Vagina (tissue), 2 donors: ENCODE results near the gene KRT1. TPM values are rescaled to one million over a fixed set of nuclear protein-coding genes. Genes with fewer than 3 reads are reported as not detected.

Experiments used
- DNase-seq, 2 donors: peaks; one replicate each; pipeline ENCODE4 v3.0.0-alpha.2; 2017; ENCODE audit errors: extremely low spot score in 2 of 2
- H3K27ac ChIP-seq: fragments of 200-600 bp; sonication (generic); one replicate; pipeline ENCODE4 v1.5.1; 2019
- H3K27me3 ChIP-seq: fragments of 200-600 bp; sonication (generic); one replicate; pipeline ENCODE4 v1.5.1; 2019
- H3K36me3 ChIP-seq, 2 donors: fragments of 200-600 bp; sonication (generic); one replicate each; pipeline ENCODE4 v1.5.1; 2017 to 2019
- H3K4me1 ChIP-seq: fragments of 200-600 bp; sonication (generic); one replicate; pipeline ENCODE4 v1.5.1; 2019
- H3K4me3 ChIP-seq, 2 donors: fragments of 200-600 bp; sonication (generic); 1 replicate in 1 of 2; 2 replicates in 1 of 2; pipeline ENCODE4 v1.5.1; 2016 to 2019
- H3K9me3 ChIP-seq: fragments of 200-600 bp; sonication (generic); one replicate; pipeline ENCODE4 v1.5.1; 2019
- CTCF ChIP-seq, 3 experiments: fragments of 450-650 bp in 2 of 3; fragments of 200-600 bp in 1 of 3; sonication (generic) in 1 of 3; IDR thresholded peaks; one replicate each; pipeline ENCODE4 v1.5.1; 2017 to 2019; ENCODE audit warnings: antibody characterized with exemption in 3 of 3, mild to moderate bottlenecking in 2 of 3, moderate library complexity in 2 of 3
- POLR2A ChIP-seq, 2 donors: fragments of 450-650 bp; IDR thresholded peaks; one replicate each; pipeline ENCODE4 v1.6.1; 2017; ENCODE audit warnings: antibody characterized with exemption in 2 of 2, mild to moderate bottlenecking in 2 of 2, moderate library complexity in 2 of 2
- POLR2AphosphoS5 ChIP-seq, 2 donors: sonication (generic); formaldehyde crosslinking; IDR thresholded peaks; one replicate each; pipeline ENCODE4 v1.9.0; 2017; ENCODE audit warnings: antibody characterized with exemption in 2 of 2, mild to moderate bottlenecking in 2 of 2, low read depth in 1 of 2; ENCODE audit not compliant: insufficient read depth in 1 of 2
- intact Hi-C: fragments of 100-400 bp; cut with DNase I; formaldehyde crosslinking; loops from one replicate; pipeline ENCODE4 v1.15.1; 2023
- total RNA-seq: library from RNA; depleted of rRNA; stranded (reverse); fragments of >200 nt; gene quantifications from one replicate; pipeline ENCODE4 v1.2.3, GENCODE V29; 2016

Gene KRT1
- total RNA-seq, 1 donor from 2014 or later: 886 TPM

GRCh38 chr12:52655251-52655650 lies 25.0 kb downstream of the KRT1 start:
- Histone ChIP-seq H3K4me1 (peaks cover 4% of the 10 kb centered on the region), H3K36me3 (no peaks in the 10 kb centered on the region), H3K4me3 (no peak overlapping the region), H3K27me3 (no peaks in the 10 kb centered on the region), H3K27ac (no peak overlapping the region), H3K9me3 (no peaks in the 10 kb centered on the region)
- peak in 1 of 2 donors; percentile 12 for DNase-seq
- TF ChIP-seq POLR2AphosphoS5 (IDR thresholded peaks at IDR 0.05; ENCODE audit: insufficient read depth in 1 of 2, low read depth in 1 of 2) (no peak), CTCF (IDR thresholded peaks at IDR 0.05) (no peak), POLR2A (IDR thresholded peaks at IDR 0.05) (no peak)
- intact Hi-C loops: no loop called here

GRCh38 chr12:52651726-52652261 lies 28.4 kb downstream of the KRT1 start, which contains the start of gene KRT2:
KRT2 (minus strand) TSS chr12:52652211; CDS start chr12:52652142, 69 bp downstream.
- TF ChIP-seq POLR2A (IDR thresholded peaks at IDR 0.05) (no peak), POLR2AphosphoS5 (IDR thresholded peaks at IDR 0.05; ENCODE audit: insufficient read depth in 1 of 2, low read depth in 1 of 2) (no peak), CTCF (IDR thresholded peaks at IDR 0.05) (no peak)
- H3K36me3 ChIP-seq: no peaks in the 10 kb centered on the region
- peaks cover 8% of the 10 kb centered on the region for H3K4me1 ChIP-seq
- DNase-seq: no peak
- H3K4me3 ChIP-seq: peak within 1 kb of the TSS; percentile 8 to 20
- intact Hi-C loops: no loop called here
- no peaks in the 10 kb centered on the region for H3K9me3 ChIP-seq
- no peaks in the 10 kb centered on the region for H3K27me3 ChIP-seq
- peak within 1 kb of the TSS; percentile 37 for H3K27ac ChIP-seq

GRCh38 chr12:52650520-52651081 lies 29.6 kb downstream of the KRT1 start:
- DNase-seq: peak; percentile 88 to 94
- no peaks in the 10 kb centered on the region for H3K36me3 ChIP-seq
- H3K27ac ChIP-seq: peak overlapping the region; percentile 37
- intact Hi-C loops: no loop called here
- no peaks in the 10 kb centered on the region for H3K9me3 ChIP-seq
- TF ChIP-seq POLR2A (IDR thresholded peaks at IDR 0.05) (no peak), POLR2AphosphoS5 (IDR thresholded peaks at IDR 0.05; ENCODE audit: insufficient read depth in 1 of 2, low read depth in 1 of 2) (peak; percentile 44 to 71)
- H3K4me1 ChIP-seq: peaks cover 8% of the 10 kb centered on the region
- H3K4me3 ChIP-seq: peak overlapping the region; percentile 8 to 20
- no peaks in the 10 kb centered on the region for H3K27me3 ChIP-seq

- intact Hi-C loops: no loop called here
Observed at GRCh38 chr12:52649066-52649465, 31.1 kb downstream of the KRT1 start.

GRCh38 chr12:52648012-52648550 lies 32.1 kb downstream of the KRT1 start:
- TF ChIP-seq CTCF (IDR thresholded peaks at IDR 0.05) (no peak), POLR2A (IDR thresholded peaks at IDR 0.05) (no peak)
- DNase-seq: peak; percentile 67 to 69
- H3K4me3 ChIP-seq: no peak overlapping the region
- H3K27ac ChIP-seq: no peak overlapping the region
- no peaks in the 10 kb centered on the region for H3K27me3 ChIP-seq
- H3K9me3 ChIP-seq: no peaks in the 10 kb centered on the region
- H3K4me1 ChIP-seq: peaks cover 8% of the 10 kb centered on the region
- H3K36me3 ChIP-seq: no peaks in the 10 kb centered on the region
- intact Hi-C loops: no loop called here

More at GRCh38 chr12:52649066-52649465, 31.1 kb downstream of the KRT1 start:
- peaks cover 8% of the 10 kb centered on the region for H3K4me1 ChIP-seq
- no peaks in the 10 kb centered on the region for H3K27me3 ChIP-seq
- DNase-seq: peak; percentile 49 to 58
- no peak overlapping the region for H3K4me3 ChIP-seq
- H3K9me3 ChIP-seq: no peaks in the 10 kb centered on the region
- no peaks in the 10 kb centered on the region for H3K36me3 ChIP-seq
- no peak for TF ChIP-seq POLR2AphosphoS5 (IDR thresholded peaks at IDR 0.05; ENCODE audit: insufficient read depth in 1 of 2, low read depth in 1 of 2)
- no peak for TF ChIP-seq CTCF (IDR thresholded peaks at IDR 0.05)
- H3K27ac ChIP-seq: no peak overlapping the region
